ENCODE data around the gene FZD8.

The FZD8 gene

GRCh38 chr10:35635576-35635975, 6.5 kb downstream of the FZD8 start:
- no peak for DNase-seq (ENCODE audit: extremely low read depth, low read depth)
- peak; percentile 92 for TF ChIP-seq CTCF (IDR thresholded peaks at IDR 0.05; ENCODE audit: low read depth, low read length)

DNA sequence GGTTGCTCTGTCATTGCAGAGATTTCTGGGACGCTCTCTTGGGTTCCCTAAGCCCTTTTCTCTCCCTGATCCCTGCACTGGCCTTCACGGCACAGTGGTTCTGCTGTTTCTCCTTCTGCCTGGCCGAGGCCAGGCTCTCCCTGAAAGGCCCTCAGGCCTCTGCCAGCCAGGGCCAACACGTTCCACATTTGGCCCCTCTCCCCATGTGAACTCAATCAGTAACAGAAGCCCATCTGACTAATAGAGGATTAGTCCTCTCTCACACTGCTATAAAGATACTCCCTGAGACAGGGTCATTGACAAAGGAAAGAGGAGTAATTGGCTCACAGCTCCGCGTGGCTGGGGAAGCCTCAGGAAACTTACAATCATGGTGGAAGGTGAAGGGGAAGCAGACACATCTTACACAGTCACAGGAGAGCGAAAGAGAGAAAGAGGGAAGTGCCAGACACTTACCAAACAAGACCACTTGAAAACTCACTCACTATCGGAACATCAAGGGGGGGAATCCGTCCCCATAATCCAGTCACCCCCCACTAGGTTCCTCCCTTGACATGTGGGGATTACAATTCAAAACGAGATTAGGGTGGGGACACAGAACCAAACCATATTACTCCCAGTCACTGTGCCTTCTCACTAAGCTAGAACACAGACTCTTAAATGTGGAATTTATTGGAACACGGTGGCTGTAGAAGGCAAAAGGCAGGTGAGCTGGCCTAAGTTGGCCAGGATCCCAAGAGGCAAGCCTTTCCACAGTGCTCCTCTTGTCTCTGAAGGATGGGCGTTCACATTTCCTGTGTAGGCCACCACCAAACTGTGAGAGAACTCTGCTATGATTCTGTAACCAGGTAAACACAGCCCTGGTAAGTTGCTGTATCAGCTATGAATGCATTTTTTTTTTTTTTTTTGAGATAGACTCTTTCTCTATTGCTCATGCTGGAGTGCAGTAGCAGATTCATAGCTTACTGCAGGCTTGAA, 8.8 kb downstream of the FZD8 start:
- no peak for DNase-seq (ENCODE audit: extremely low read depth, low read depth)
- no peak for TF ChIP-seq CTCF (IDR thresholded peaks at IDR 0.05; ENCODE audit: low read depth, low read length)

GRCh38 chr10:35632027-35632426, 10.1 kb downstream of the FZD8 start:
- no peak for TF ChIP-seq CTCF (IDR thresholded peaks at IDR 0.05; ENCODE audit: low read depth, low read length)
- DNase-seq (ENCODE audit: extremely low read depth, low read depth): no peak

DNA sequence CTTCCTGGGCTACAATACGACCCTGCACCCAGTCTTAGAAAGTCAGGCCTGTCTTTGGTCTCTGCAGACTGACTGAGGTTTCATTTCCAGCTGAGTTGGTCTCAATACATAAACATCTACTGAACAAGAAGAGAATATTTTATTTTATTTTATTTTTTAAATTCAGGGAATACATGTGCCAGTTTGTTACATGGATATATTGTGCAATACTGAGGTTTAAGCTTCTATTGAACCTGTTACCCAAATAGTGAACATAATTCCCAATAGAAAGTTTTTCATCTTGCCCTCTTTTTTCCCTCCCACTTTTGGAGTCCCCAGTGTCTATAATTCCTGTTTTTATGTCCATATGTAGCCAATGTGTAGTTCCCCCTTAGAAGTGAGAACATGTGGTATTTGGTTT, 10.7 kb downstream of the FZD8 start:
- no peak for DNase-seq (ENCODE audit: extremely low read depth, low read depth)
- TF ChIP-seq CTCF (IDR thresholded peaks at IDR 0.05; ENCODE audit: low read depth, low read length): no peak

DNA sequence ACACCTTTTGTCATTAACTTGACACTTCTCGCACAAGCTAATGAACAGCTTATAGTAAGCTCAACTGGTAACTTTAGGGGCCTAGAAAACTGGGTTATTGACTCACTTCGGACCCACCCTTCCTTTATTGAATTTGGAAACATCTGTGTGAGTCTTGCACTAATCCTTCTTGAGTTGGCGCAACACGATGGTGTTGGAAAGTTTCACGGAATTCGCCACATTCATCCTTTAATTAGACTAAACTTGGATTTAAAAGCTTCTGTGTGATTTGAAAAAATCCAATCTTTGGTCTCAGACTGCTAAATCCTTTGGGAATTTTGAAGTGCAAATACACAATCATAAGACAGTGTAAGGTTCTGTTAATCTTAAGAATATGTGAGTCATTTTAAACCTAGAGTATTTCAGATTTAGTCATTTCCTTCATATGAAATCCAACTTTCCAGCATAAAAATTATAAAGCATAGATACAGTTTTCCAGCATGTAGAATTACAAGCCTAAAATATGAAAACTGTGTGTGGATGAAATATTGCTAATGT, 15.1 kb downstream of the FZD8 start:
- DNase-seq (ENCODE audit: extremely low read depth, low read depth): no peak
- no peak for TF ChIP-seq CTCF (IDR thresholded peaks at IDR 0.05; ENCODE audit: low read depth, low read length)

- TF ChIP-seq CTCF (IDR thresholded peaks at IDR 0.05; ENCODE audit: low read depth, low read length): no peak
- no peak for DNase-seq (ENCODE audit: extremely low read depth, low read depth)
Observed at GRCh38 chr10:35614312-35614711, 27.8 kb downstream of the FZD8 start.

DNA sequence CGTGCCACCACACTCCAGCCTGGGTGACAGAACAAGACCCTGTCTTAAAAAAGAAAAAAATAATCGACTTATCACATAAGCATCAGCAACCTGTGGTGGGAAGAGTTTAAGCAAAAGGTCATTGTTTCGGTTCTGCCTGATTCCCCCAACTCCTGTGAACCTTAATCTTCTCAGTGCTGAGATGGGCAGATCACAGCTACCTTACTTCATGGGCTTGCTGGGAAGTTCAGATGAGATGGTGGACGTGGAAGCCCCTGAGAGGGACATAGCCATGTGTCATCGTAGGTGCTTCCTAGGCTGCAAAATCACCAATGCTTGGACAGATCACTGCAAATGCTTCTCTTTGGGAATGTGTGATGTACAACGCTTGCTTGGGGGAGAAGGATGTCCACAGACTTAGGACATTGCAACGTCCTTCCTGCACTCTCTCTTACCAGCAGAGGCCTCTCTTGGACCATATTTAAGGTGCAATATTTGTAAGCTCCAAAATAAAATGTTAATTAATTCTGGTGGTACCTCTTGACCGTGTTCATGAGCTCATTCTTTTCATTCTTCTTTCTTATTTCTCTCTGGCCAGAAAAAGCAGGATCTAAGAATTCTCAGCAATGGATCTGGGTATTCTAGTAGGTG, 28.4 kb downstream of the FZD8 start:
- peak; percentile 0 for DNase-seq (ENCODE audit: extremely low read depth, low read depth)
- peak; percentile 38 for TF ChIP-seq CTCF (IDR thresholded peaks at IDR 0.05; ENCODE audit: low read depth, low read length)

Measured in AG09319 (cell line).